Measurements from ENCODE around the gene ITGA7. TPM values are rescaled to one million over a fixed set of nuclear protein-coding genes. Genes with fewer than 3 reads are reported as not detected.

ITGA7 gene
- total RNA-seq, 1 experiment from 2014 or later, result 0.24 TPM

- H3K27me3 ChIP-seq (replicated peaks), result peaks cover 8% of the 10 kb centered on the region; the same call in 1 of the 2 replicates
- H3K36me3 ChIP-seq, result no peaks in the 10 kb centered on the region
- H3K4me1 ChIP-seq (replicated peaks), result no peaks in the 10 kb centered on the region
- no peak overlapping the region for H3K27ac ChIP-seq
- DNase-seq (ENCODE audit: low read depth in 1 of 2, low spot score in 2 of 2), result no peak
- no peaks in the 10 kb centered on the region for H3K9me3 ChIP-seq (replicated peaks)
- no peak overlapping the region for H3K4me3 ChIP-seq
Observed at GRCh38 chr12:55694651-55695050, 13.1 kb downstream of the ITGA7 start.

GRCh38 chr12:55694188-55694515, 13.6 kb downstream of the ITGA7 start:
- Histone ChIP-seq H3K36me3 (no peaks in the 10 kb centered on the region), H3K4me3 (no peak overlapping the region), H3K27ac (no peak overlapping the region), H3K4me1 (replicated peaks) (no peaks in the 10 kb centered on the region), H3K27me3 (replicated peaks) (peaks cover 8% of the 10 kb centered on the region; the same call in 1 of the 2 replicates), H3K9me3 (replicated peaks) (no peaks in the 10 kb centered on the region)
- DNase-seq (ENCODE audit: low read depth in 1 of 2, low spot score in 2 of 2), result no peak

GRCh38 chr12:55693323-55694187, 14.1 kb downstream of the ITGA7 start:
- DNase-seq (ENCODE audit: low read depth in 1 of 2, low spot score in 2 of 2), result no peak
- Histone ChIP-seq H3K9me3 (replicated peaks) (no peaks in the 10 kb centered on the region), H3K27me3 (replicated peaks) (peaks cover 8% of the 10 kb centered on the region; the same call in 1 of the 2 replicates), H3K27ac (no peak overlapping the region), H3K4me1 (replicated peaks) (no peaks in the 10 kb centered on the region), H3K4me3 (no peak overlapping the region), H3K36me3 (no peaks in the 10 kb centered on the region)

- no peaks in the 10 kb centered on the region for H3K36me3 ChIP-seq
- H3K27ac ChIP-seq, result no peak overlapping the region
- no peaks in the 10 kb centered on the region for H3K9me3 ChIP-seq (replicated peaks)
- H3K27me3 ChIP-seq (replicated peaks), result peaks cover 8% of the 10 kb centered on the region; the same call in 1 of the 2 replicates
- no peak overlapping the region for H3K4me3 ChIP-seq
- DNase-seq (ENCODE audit: low read depth in 1 of 2, low spot score in 2 of 2), result no peak
- H3K4me1 ChIP-seq (replicated peaks), result no peaks in the 10 kb centered on the region
Observed at GRCh38 chr12:55692631-55693322, 14.9 kb downstream of the ITGA7 start.

- Histone ChIP-seq H3K4me1 (replicated peaks) (no peaks in the 10 kb centered on the region), H3K9me3 (replicated peaks) (no peaks in the 10 kb centered on the region), H3K4me3 (no peak overlapping the region), H3K27ac (no peak overlapping the region), H3K27me3 (replicated peaks) (no peaks in the 10 kb centered on the region; the same call in 1 of the 2 replicates), H3K36me3 (no peaks in the 10 kb centered on the region)
- DNase-seq (ENCODE audit: low read depth in 1 of 2, low spot score in 2 of 2), result no peak
Observed at GRCh38 chr12:55688716-55689655, 18.7 kb downstream of the ITGA7 start.

- peaks cover 5% of the 10 kb centered on the region; the same call in 1 of the 2 replicates for H3K27me3 ChIP-seq (replicated peaks)
- no peak overlapping the region for H3K27ac ChIP-seq
- no peak overlapping the region for H3K4me3 ChIP-seq
- no peaks in the 10 kb centered on the region for H3K9me3 ChIP-seq (replicated peaks)
- no peaks in the 10 kb centered on the region for H3K36me3 ChIP-seq
- DNase-seq (ENCODE audit: low read depth in 1 of 2, low spot score in 2 of 2), result no peak
- H3K4me1 ChIP-seq (replicated peaks), result no peaks in the 10 kb centered on the region
Observed at GRCh38 chr12:55687746-55688145, 20.0 kb downstream of the ITGA7 start.

GRCh38 chr12:55686366-55687010, 21.2 kb downstream of the ITGA7 start:
- Histone ChIP-seq H3K9me3 (replicated peaks) (no peaks in the 10 kb centered on the region), H3K4me1 (replicated peaks) (no peaks in the 10 kb centered on the region), H3K27me3 (replicated peaks) (peaks cover 9% of the 10 kb centered on the region; the same call in 1 of the 2 replicates), H3K27ac (no peak overlapping the region), H3K36me3 (no peaks in the 10 kb centered on the region), H3K4me3 (no peak overlapping the region)
- no peak for DNase-seq (ENCODE audit: low read depth in 1 of 2, low spot score in 2 of 2)

GRCh38 chr12:55685671-55686070, 22.0 kb downstream of the ITGA7 start:
- no peak for DNase-seq (ENCODE audit: low read depth in 1 of 2, low spot score in 2 of 2)
- Histone ChIP-seq H3K36me3 (no peaks in the 10 kb centered on the region), H3K9me3 (replicated peaks) (no peaks in the 10 kb centered on the region), H3K27me3 (replicated peaks) (peaks cover 9% of the 10 kb centered on the region; the same call in 1 of the 2 replicates), H3K4me3 (no peak overlapping the region), H3K4me1 (replicated peaks) (no peaks in the 10 kb centered on the region), H3K27ac (no peak overlapping the region)

- no peak for DNase-seq (ENCODE audit: low read depth in 1 of 2, low spot score in 2 of 2)
- no peak overlapping the region for H3K27ac ChIP-seq
- H3K9me3 ChIP-seq (replicated peaks), result no peaks in the 10 kb centered on the region
- no peaks in the 10 kb centered on the region for H3K4me1 ChIP-seq (replicated peaks)
- no peaks in the 10 kb centered on the region for H3K36me3 ChIP-seq
- peaks cover 9% of the 10 kb centered on the region; the same call in 1 of the 2 replicates for H3K27me3 ChIP-seq (replicated peaks)
- H3K4me3 ChIP-seq, result no peak overlapping the region
Observed at GRCh38 chr12:55684761-55685370, 22.8 kb downstream of the ITGA7 start.

- H3K36me3 ChIP-seq, result no peaks in the 10 kb centered on the region
- H3K27me3 ChIP-seq (replicated peaks), result peaks cover 9% of the 10 kb centered on the region; the same call in 1 of the 2 replicates
- no peak overlapping the region for H3K27ac ChIP-seq
- DNase-seq (ENCODE audit: low read depth in 1 of 2, low spot score in 2 of 2), result no peak
- no peaks in the 10 kb centered on the region for H3K9me3 ChIP-seq (replicated peaks)
- no peak overlapping the region for H3K4me3 ChIP-seq
- no peaks in the 10 kb centered on the region for H3K4me1 ChIP-seq (replicated peaks)
Observed at GRCh38 chr12:55683676-55684075, 24.0 kb downstream of the ITGA7 start.

- Histone ChIP-seq H3K36me3 (no peaks in the 10 kb centered on the region), H3K27ac (no peak overlapping the region), H3K27me3 (replicated peaks) (peaks cover 9% of the 10 kb centered on the region; the same call in 1 of the 2 replicates), H3K9me3 (replicated peaks) (no peaks in the 10 kb centered on the region), H3K4me3 (no peak overlapping the region), H3K4me1 (replicated peaks) (no peaks in the 10 kb centered on the region)
- DNase-seq (ENCODE audit: low read depth in 1 of 2, low spot score in 2 of 2), result no peak
Observed at GRCh38 chr12:55682087-55682796, 25.5 kb downstream of the ITGA7 start.

Data from SJSA1 (cell line).